RPMI8226 (cell line): ENCODE data around the gene BICC1.

Experiments used
- DNase-seq: peaks from one replicate; pipeline ENCODE4 v3.0.0-alpha.2; 2015

Gene BICC1

GRCh38 chr10:58653139-58653538 is 140.5 kb downstream of the BICC1 start:
- no peak for DNase-seq

GRCh38 chr10:58660575-58661255 is 148.0 kb downstream of the BICC1 start:
- no peak for DNase-seq

- DNase-seq, result no peak
Measured at GRCh38 chr10:58661336-58661735, 148.7 kb downstream of the BICC1 start.

GRCh38 chr10:58661902-58662301 is 149.2 kb downstream of the BICC1 start:
- DNase-seq, result no peak

- DNase-seq, result no peak
Measured at GRCh38 chr10:58662314-58662713, 149.6 kb downstream of the BICC1 start.

GRCh38 chr10:58665361-58665760 is 152.7 kb downstream of the BICC1 start:
- DNase-seq, result no peak

GRCh38 chr10:58666024-58666423 is 153.4 kb downstream of the BICC1 start:
- DNase-seq, result no peak

GRCh38 chr10:58667658-58668310 is 155.1 kb downstream of the BICC1 start:
- no peak for DNase-seq

GRCh38 chr10:58672845-58673244 is 160.2 kb downstream of the BICC1 start:
- no peak for DNase-seq

- no peak for DNase-seq
Measured at GRCh38 chr10:58674251-58674650, 161.6 kb downstream of the BICC1 start.

- DNase-seq, result no peak
Measured at GRCh38 chr10:58675321-58675720, 162.6 kb downstream of the BICC1 start.

GRCh38 chr10:58691528-58691927 is 178.9 kb downstream of the BICC1 start:
- DNase-seq, result no peak

GRCh38 chr10:58693919-58694318 is 181.2 kb downstream of the BICC1 start:
- DNase-seq, result no peak

- DNase-seq, result no peak
Measured at GRCh38 chr10:58695022-58695421, 182.3 kb downstream of the BICC1 start.

GRCh38 chr10:58696736-58697135 is 184.1 kb downstream of the BICC1 start:
- no peak for DNase-seq

- DNase-seq, result no peak
Measured at GRCh38 chr10:58697691-58698090, 185.0 kb downstream of the BICC1 start.

GRCh38 chr10:58698777-58699356 is 186.2 kb downstream of the BICC1 start:
- DNase-seq, result no peak

GRCh38 chr10:58700591-58700990 is 187.9 kb downstream of the BICC1 start:
- no peak for DNase-seq

- DNase-seq, result no peak
Measured at GRCh38 chr10:58701405-58702135, 188.9 kb downstream of the BICC1 start.

GRCh38 chr10:58704226-58704625 is 191.6 kb downstream of the BICC1 start:
- DNase-seq, result no peak

- no peak for DNase-seq
Measured at GRCh38 chr10:58704671-58705141, 192.0 kb downstream of the BICC1 start.

GRCh38 chr10:58706836-58707235 is 194.2 kb downstream of the BICC1 start:
- DNase-seq, result no peak

GRCh38 chr10:58712141-58712540 is 199.5 kb downstream of the BICC1 start:
- DNase-seq, result no peak

GRCh38 chr10:58712982-58713381 is 200.3 kb downstream of the BICC1 start:
- DNase-seq, result no peak
